Transverse colon (tissue), 4 donors: ENCODE data around the gene RMI2. TPM values are rescaled to one million over a fixed set of nuclear protein-coding genes. Genes with fewer than 3 reads are reported as not detected.
A peak's percentile ranks its signal among the peaks of the same experiment; 100 is the strongest.

Experiments
- DNase-seq: peaks from one replicate; pipeline ENCODE4 v3.0.0-alpha.2; 2019
- H3K27ac ChIP-seq, 4 donors: fragments of 200-600 bp; sonication (generic); 2 replicates each; pipeline ENCODE4 v1.5.1; 2016 to 2018; ENCODE audit warnings: inconsistent platforms in 4 of 4
- H3K27me3 ChIP-seq: fragments of 200-600 bp; sonication (generic); 2 replicates; pipeline ENCODE4 v1.5.1; 2017; ENCODE audit warnings: inconsistent platforms
- H3K36me3 ChIP-seq, 4 donors: fragments of 200-600 bp; sonication (generic); 2 replicates each; pipeline ENCODE4 v1.5.1; 2017 to 2019; ENCODE audit warnings: inconsistent platforms in 4 of 4
- H3K4me1 ChIP-seq, 4 donors: fragments of 200-600 bp; sonication (generic); 2 replicates each; pipeline ENCODE4 v1.5.1; 2017 to 2020; ENCODE audit warnings: inconsistent platforms in 4 of 4
- H3K4me3 ChIP-seq, 4 donors: fragments of 200-600 bp; sonication (generic); 1 replicate in 1 of 4; 2 replicates in 3 of 4; pipeline versions ENCODE4 v1.5.1 to v1.6.1; 2017 to 2019; ENCODE audit warnings: inconsistent platforms in 4 of 4
- H3K9me3 ChIP-seq, 2 donors: fragments of 200-600 bp; sonication (generic); 2 replicates each; pipeline ENCODE4 v1.5.1; 2017 to 2019; ENCODE audit warnings: inconsistent platforms in 2 of 2
- EP300 ChIP-seq: sonication (generic); formaldehyde crosslinking; IDR thresholded peaks from one replicate; pipeline ENCODE4 v1.6.1; 2017; ENCODE audit warnings: antibody characterized with exemption, low read depth
- POLR2A ChIP-seq: fragments of 450-650 bp; IDR thresholded peaks from one replicate; pipeline ENCODE4 v1.6.1; 2016; ENCODE audit warnings: antibody characterized with exemption, mild to moderate bottlenecking, moderate library complexity
- POLR2AphosphoS5 ChIP-seq, 3 donors: sonication (generic); formaldehyde crosslinking; IDR thresholded peaks; one replicate each; pipeline ENCODE4 v1.6.1; 2016; ENCODE audit warnings: antibody characterized with exemption in 3 of 3
- WGBS, 2 donors: methylation state at CpG; one replicate each; pipeline ENCODE4 v1.1.5; 2018; ENCODE audit warnings: low coverage in 1 of 2; 5-methylcytosine and 5-hydroxymethylcytosine counted together
- in situ Hi-C, 4 donors: fragments of 200-750 bp; cut with MboI; loops; one replicate each; pipeline versions ENCODE4 v1.15.0 to v1.15.1; 2017; ENCODE audit warnings: low sequenced_read_pairs in 3 of 4, low pct_ligation_motif_present in 1 of 4, low pct_unique_long_range_greater_than_20kb in 1 of 4
- intact Hi-C: fragments of 100-400 bp; cut with DNase I; formaldehyde crosslinking; loops from one replicate; pipeline ENCODE4 v1.15.1; 2023; ENCODE audit warnings: low total_unique reads
- total RNA-seq, 4 donors: library from RNA; depleted of rRNA; stranded (reverse); fragments of >200 nt; gene quantifications; one replicate each; pipeline ENCODE4 v1.1.0, GENCODE V29; 2016
- TF ChIP-seq, protein P1 (sequence below), 5 experiments: fragments of 200-600 bp in 3 of 5; fragments of 450-650 bp in 2 of 5; sonication (generic) in 3 of 5; IDR thresholded peaks; 1 replicate in 2 of 5; 2 replicates in 3 of 5; pipeline ENCODE4 v1.5.1; 2016 to 2017; ENCODE audit warnings: antibody characterized with exemption in 5 of 5, inconsistent platforms in 3 of 5, mild to moderate bottlenecking in 2 of 5, moderate library complexity in 1 of 5

RMI2 gene
- total RNA-seq, 4 donors from 2014 or later = 2.3 to 2.9 TPM; not detected in 2

DNA sequence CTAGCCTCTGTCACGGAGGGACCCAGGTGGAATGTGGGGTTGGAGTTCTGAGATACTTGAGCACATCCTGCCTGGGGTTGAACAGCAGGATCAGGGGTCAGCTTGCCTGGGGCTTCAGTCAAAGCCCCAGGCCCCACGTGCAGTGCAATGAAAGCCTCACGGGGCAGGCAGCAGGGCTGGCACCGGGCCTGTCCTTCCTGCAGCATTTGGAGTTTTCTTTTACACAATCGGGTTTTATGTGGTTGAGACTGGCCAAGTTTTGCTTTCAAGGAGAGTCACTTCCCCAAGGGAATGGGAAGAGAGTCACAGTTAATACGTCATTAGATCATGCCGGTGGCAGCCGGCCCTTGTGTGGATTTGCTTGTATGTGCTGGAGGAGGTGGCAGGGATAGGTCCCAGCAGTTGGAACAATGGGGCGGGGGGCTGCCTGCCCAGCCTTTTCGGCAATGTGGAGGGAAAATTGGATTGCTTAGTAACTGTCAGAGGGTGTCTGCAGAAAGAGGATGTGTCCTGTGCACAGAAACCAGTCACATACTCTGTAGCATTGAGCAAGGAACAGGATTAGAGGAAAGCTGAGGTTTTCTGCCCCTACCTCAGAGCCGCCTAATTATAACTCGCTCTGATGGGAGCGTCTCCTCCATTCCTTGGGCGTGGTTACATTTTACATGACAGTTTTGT is 4.5 kb downstream of the RMI2 start:
- peaks cover 12 to 31% (median 22%) of the 10 kb centered on the region in 4 donors for H3K4me1 ChIP-seq
- DNase-seq = peak; percentile 49
- peak in 2 of 3 donors; percentile 21 to 47 for TF ChIP-seq POLR2AphosphoS5 (IDR thresholded peaks at IDR 0.05)
- no peak for TF ChIP-seq POLR2A
- H3K27ac ChIP-seq = peak overlapping the region; percentile 34 to 81 (median 70)
- no peaks in the 10 kb centered on the region for H3K36me3 ChIP-seq
- H3K27me3 ChIP-seq = no peaks in the 10 kb centered on the region
- no peak overlapping the region for H3K4me3 ChIP-seq
- intact Hi-C loops = loop anchor here (10.0 kb wide), 2 partner anchors 95 to 375 kb away; partner anchors contain the start of gene SOCS1
- 40% methylated on average over 14 of the region's 14 CpGs; no CpG with 5 or more reads in 1 of the 2 donors for WGBS, 2 donors
- in situ Hi-C loops = loop anchor here (10.0 to 25.0 kb wide), 3 partner anchors 87 to 387 kb away; partner anchors contain the start of genes PRM3 (in 2 of the 4), SOCS1 (in 2 of the 4) and TNP2 (in 2 of the 4)
- H3K9me3 ChIP-seq = no peaks in the 10 kb centered on the region

DNA sequence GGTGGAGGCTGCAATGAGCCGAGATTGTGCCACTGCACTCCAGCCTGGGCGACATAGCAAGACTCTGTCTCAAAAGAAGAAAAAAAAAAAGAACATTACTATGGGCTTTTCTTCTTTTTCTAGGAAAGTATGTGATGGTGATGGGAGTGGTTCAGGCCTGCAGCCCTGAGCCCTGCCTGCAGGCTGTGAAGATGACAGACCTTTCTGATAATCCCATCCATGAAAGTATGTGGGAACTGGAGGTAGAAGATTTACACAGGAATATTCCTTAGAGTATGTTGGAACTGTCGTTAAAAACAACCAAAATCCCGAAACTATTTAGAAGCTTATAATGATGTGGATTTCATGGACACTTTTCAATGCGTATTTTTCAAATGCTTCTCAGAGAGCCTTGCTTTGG is 5.3 kb downstream of the RMI2 start:
- Histone ChIP-seq H3K4me3 (no peak overlapping the region), H3K9me3 (no peaks in the 10 kb centered on the region), H3K27ac (peak overlapping the region; percentile 34 to 81 (median 70)), H3K27me3 (no peaks in the 10 kb centered on the region), H3K36me3 (no peaks in the 10 kb centered on the region), H3K4me1 (peaks cover 12 to 36% (median 21%) of the 10 kb centered on the region in 4 donors)
- intact Hi-C loops (loop anchor here (10.0 kb wide), 2 partner anchors 96 to 376 kb away; partner anchors contain the start of gene SOCS1), in situ Hi-C loops (loop anchor here (10.0 to 25.0 kb wide), 3 partner anchors 88 to 388 kb away; partner anchors contain the start of genes PRM3 (in 2 of the 4), SOCS1 (in 2 of the 4) and TNP2 (in 2 of the 4))
- DNase-seq = no peak
- 65 to 93% methylated on average over 5 of the region's 5 CpGs for WGBS, 2 donors
- TF ChIP-seq EP300 = no peak
- TF ChIP-seq POLR2A = no peak
- TF ChIP-seq, protein P1, sequence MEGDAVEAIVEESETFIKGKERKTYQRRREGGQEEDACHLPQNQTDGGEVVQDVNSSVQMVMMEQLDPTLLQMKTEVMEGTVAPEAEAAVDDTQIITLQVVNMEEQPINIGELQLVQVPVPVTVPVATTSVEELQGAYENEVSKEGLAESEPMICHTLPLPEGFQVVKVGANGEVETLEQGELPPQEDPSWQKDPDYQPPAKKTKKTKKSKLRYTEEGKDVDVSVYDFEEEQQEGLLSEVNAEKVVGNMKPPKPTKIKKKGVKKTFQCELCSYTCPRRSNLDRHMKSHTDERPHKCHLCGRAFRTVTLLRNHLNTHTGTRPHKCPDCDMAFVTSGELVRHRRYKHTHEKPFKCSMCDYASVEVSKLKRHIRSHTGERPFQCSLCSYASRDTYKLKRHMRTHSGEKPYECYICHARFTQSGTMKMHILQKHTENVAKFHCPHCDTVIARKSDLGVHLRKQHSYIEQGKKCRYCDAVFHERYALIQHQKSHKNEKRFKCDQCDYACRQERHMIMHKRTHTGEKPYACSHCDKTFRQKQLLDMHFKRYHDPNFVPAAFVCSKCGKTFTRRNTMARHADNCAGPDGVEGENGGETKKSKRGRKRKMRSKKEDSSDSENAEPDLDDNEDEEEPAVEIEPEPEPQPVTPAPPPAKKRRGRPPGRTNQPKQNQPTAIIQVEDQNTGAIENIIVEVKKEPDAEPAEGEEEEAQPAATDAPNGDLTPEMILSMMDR (IDR thresholded peaks at IDR 0.05) = no peak
- no peak for TF ChIP-seq POLR2AphosphoS5 (IDR thresholded peaks at IDR 0.05)

DNA sequence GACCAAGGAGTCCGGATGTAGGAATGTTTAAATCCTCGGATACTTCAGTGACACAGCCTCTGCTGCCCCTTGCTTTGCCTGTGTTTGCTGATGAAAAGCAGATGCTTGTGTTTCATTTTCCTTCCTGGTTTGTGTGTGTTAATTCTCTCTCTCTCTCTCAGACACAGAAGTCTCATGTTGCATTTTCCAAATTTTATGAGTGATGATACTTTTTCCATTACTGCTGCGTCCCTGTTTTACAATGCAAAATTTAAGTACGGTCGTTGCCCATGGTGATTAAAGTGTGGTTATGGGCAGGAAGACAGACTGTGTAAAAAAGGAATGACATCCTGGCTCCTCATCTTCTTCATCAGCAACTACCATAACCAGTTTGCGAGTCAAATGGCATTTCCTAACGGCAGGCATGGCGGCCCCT is 5.7 kb downstream of the RMI2 start:
- no peaks in the 10 kb centered on the region for H3K27me3 ChIP-seq
- intact Hi-C loops = loop anchor here (10.0 kb wide), 2 partner anchors 96 to 376 kb away; partner anchors contain the start of gene SOCS1
- peaks cover 12 to 34% (median 17%) of the 10 kb centered on the region in 4 donors for H3K4me1 ChIP-seq
- no peaks in the 10 kb centered on the region for H3K9me3 ChIP-seq
- 63 to 83% methylated on average over 4 to 8 of the region's 8 CpGs for WGBS, 2 donors
- no peaks in the 10 kb centered on the region for H3K36me3 ChIP-seq
- H3K27ac ChIP-seq = peak overlapping the region; percentile 34 to 81 (median 70)
- no peak for DNase-seq
- in situ Hi-C loops = loop anchor here (10.0 to 25.0 kb wide), 3 partner anchors 89 to 389 kb away; partner anchors contain the start of genes PRM3 (in 2 of the 4), SOCS1 (in 2 of the 4) and TNP2 (in 2 of the 4)
- H3K4me3 ChIP-seq = no peak overlapping the region
- TF ChIP-seq EP300 (no peak), POLR2AphosphoS5 (IDR thresholded peaks at IDR 0.05) (peak; percentile 11 to 58 (median 39))

DNA sequence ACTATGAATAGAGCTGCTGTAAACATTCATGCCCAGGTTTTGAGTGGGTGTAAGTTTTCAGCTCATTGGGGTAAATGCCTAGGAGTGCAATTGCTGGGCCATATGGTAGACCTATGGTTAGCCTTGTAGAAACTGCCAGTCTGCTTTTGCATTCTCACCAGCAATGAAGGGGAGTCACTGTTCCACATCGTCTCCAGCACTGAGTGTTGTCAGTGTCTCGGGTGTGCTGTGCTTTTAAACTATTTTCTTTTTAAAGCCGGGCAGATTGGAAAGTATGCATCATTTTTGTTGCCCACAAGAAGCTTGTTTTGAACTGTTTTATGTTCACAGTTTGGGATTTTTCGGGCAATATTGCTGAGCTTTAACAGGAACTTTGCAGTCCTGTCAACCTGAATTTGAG is 7.9 kb downstream of the RMI2 start:
- H3K4me3 ChIP-seq = no peak overlapping the region
- intact Hi-C loops = loop anchor here (10.0 kb wide), 2 partner anchors 98 to 378 kb away; partner anchors contain the start of gene SOCS1
- H3K27ac ChIP-seq = no peak overlapping the region
- H3K4me1 ChIP-seq = peaks cover 12 to 33% (median 19%) of the 10 kb centered on the region in 4 donors
- DNase-seq = no peak
- TF ChIP-seq, protein P1 (IDR thresholded peaks at IDR 0.05) = no peak
- TF ChIP-seq EP300 = no peak
- TF ChIP-seq POLR2A = no peak
- TF ChIP-seq POLR2AphosphoS5 (IDR thresholded peaks at IDR 0.05) = no peak
- H3K9me3 ChIP-seq = no peaks in the 10 kb centered on the region
- H3K36me3 ChIP-seq = no peaks in the 10 kb centered on the region
- 69% methylated on average over 4 of the region's 4 CpGs; no CpG with 5 or more reads in 1 of the 2 donors for WGBS, 2 donors
- in situ Hi-C loops = loop anchor here (10.0 to 25.0 kb wide), 3 partner anchors 91 to 391 kb away; partner anchors contain the start of genes PRM3 (in 2 of the 4), SOCS1 (in 2 of the 4) and TNP2 (in 2 of the 4)
- H3K27me3 ChIP-seq = no peaks in the 10 kb centered on the region

DNA sequence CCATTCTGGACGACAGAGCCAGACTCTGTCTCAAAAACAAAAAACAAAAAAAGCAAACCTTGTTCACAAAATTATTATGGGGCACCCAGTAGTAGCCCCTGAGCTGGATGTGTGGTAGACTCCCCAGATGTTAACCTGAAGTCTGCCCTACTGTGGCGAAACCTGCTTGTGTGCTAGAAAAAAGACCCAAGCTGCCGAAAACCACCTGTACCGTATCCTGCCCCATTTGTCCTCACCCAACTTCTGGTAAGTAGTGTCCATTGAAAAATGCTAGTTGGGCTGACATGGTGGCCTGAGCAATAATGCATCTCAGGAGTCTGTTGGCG is 9.1 kb downstream of the RMI2 start:
- Histone ChIP-seq H3K27me3 (no peaks in the 10 kb centered on the region), H3K4me3 (no peak overlapping the region), H3K36me3 (no peaks in the 10 kb centered on the region), H3K4me1 (peaks cover 12 to 29% (median 16%) of the 10 kb centered on the region in 4 donors), H3K27ac (peak overlapping the region in 3 of 4 donors; percentile 15 to 39 (median 31)), H3K9me3 (no peaks in the 10 kb centered on the region)
- 64 to 70% methylated on average over 4 to 5 of the region's 5 CpGs for WGBS, 2 donors
- in situ Hi-C loops = loop anchor here (10.0 to 25.0 kb wide), 3 partner anchors 92 to 392 kb away; partner anchors contain the start of genes PRM3 (in 2 of the 4), SOCS1 (in 2 of the 4) and TNP2 (in 2 of the 4)
- intact Hi-C loops = loop anchor here (10.0 kb wide), 2 partner anchors 100 to 380 kb away; partner anchors contain the start of gene SOCS1
- no peak for DNase-seq
- TF ChIP-seq EP300 (no peak), POLR2A (no peak)
- TF ChIP-seq, protein P1 (IDR thresholded peaks at IDR 0.05) = no peak
